Mononuclear cell (primary cell): ENCODE results near the gene RADIL. TPM values are rescaled to one million over a fixed set of nuclear protein-coding genes. Genes with fewer than 3 reads are reported as not detected.
"Not testable (repeated sequence)": the region's sequence is repeated elsewhere in the genome, so short reads cannot be mapped to it uniquely, and the experiment has no call there.

ENCODE experiments used
- H3K27me3 ChIP-seq: 2 replicates; pipeline ENCODE4 v1.6.0; 2011; ENCODE audit warnings: low read length, control low read depth; ENCODE audit not compliant: insufficient read depth
- H3K4me1 ChIP-seq: 2 replicates; pipeline ENCODE4 v1.5.1; 2011; ENCODE audit warnings: mild to moderate bottlenecking, low read length, control low read depth; ENCODE audit not compliant: insufficient read depth
- H3K4me3 ChIP-seq: 2 replicates; pipeline ENCODE4 v1.5.1; 2011; ENCODE audit warnings: mild to moderate bottlenecking, low read length, moderate library complexity
- H3K9me3 ChIP-seq: 2 replicates; pipeline ENCODE4 v1.5.1; 2011; ENCODE audit warnings: low read depth, mild to moderate bottlenecking, control low read depth, low read length
- total RNA-seq: library from RNA; depleted of rRNA; stranded (reverse); fragments of >200 nt; gene quantifications from one replicate; pipeline ENCODE4 v1.2.3, GENCODE V29; 2012

RADIL gene
- total RNA-seq, 1 donor = not detected

DNA sequence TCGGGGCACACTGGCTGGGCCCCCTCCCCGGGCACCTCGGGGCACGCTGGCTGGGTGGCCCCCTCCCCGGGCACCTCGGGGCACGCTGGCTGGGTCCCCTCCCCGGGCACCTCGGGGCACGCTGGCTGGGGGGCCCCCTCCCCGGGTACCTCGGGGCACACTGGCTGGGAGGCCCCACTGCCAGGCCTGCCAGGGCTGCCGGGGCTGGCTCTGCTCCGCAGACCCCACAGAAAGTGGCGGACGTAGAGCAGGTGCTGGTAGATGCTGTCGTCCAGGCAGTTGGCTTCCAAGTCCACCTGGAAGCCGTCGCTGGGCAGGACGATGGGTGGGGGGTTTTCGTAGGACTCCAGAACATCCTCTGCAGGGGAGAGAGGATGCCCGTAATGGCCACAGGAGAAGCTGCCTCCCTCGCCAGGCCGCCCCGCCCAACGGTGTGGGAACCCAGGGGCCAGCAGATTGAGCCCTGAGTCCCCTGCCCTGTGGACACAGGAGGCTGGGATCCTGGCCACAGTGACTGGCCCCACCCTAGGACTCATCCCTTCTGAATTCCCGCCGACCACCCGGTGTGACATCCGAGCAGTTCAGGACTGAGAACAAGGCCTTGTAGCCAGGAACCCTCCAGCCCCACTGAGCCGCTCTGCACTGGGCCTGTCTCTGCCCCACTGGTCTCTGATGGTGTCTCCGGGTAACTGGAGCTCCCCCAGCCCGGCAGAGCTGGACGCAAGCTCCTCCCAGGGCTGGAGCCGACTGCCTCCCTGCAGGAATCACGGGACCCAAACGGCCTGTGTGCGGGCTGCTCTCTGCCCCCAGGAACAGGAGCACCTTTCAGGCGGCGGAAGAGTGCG, 79.9 kb downstream of the RADIL start:
- Histone ChIP-seq H3K4me1 (no peaks in the 10 kb centered on the region), H3K27me3 (no peaks in the 10 kb centered on the region), H3K9me3 (no peaks in the 10 kb centered on the region), H3K4me3 (no peak overlapping the region)

DNA sequence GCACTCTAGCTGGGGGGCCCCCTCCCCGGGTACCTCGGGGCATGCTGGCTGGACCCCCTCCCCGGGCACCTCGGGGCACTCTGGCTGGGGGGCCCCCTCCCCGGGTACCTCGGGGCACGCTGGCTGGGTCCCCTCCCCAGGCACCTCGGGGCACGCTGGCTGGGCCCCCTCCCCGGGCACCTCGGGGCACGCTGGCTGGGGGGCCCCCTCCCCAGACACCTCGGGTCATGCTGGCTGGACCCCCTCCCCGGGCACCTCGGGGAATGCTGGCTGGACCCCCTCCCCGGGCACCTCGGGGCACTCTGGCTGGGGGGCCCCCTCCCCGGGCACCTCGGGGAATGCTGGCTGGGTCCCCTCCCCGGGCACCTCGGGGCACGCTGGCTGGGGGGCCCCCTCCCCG, 80.9 kb downstream of the RADIL start:
- not testable (repeated sequence) for H3K4me3 ChIP-seq, H3K9me3 ChIP-seq

DNA sequence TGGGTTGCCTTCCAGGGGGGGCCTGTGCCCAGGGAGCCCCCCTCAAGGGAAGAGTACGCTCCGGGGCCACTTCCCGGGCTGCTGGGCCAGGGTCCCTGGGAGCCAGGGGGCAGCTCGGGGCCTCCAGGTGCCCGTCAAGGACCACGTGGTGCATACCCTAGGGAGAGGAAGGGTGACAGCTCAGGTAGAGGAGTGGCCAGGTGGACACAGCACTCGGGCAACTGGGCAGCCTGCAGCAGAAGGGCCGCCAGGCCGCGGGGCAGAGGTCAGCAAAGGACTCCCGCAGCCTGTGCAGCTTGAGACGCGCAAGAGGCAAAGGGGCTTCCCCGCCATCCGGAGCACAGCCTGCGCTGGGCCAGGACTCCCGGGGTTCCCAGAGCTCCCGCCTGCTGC, 81.7 kb downstream of the RADIL start:
- H3K4me1 ChIP-seq = peaks cover 5% of the 10 kb centered on the region
- H3K9me3 ChIP-seq = no peaks in the 10 kb centered on the region
- H3K4me3 ChIP-seq = no peak overlapping the region
- no peaks in the 10 kb centered on the region for H3K27me3 ChIP-seq

More for the DNA sequence above, 80.9 kb downstream of the RADIL start:
- H3K4me1 ChIP-seq, H3K27me3 ChIP-seq: not testable (repeated sequence)

DNA sequence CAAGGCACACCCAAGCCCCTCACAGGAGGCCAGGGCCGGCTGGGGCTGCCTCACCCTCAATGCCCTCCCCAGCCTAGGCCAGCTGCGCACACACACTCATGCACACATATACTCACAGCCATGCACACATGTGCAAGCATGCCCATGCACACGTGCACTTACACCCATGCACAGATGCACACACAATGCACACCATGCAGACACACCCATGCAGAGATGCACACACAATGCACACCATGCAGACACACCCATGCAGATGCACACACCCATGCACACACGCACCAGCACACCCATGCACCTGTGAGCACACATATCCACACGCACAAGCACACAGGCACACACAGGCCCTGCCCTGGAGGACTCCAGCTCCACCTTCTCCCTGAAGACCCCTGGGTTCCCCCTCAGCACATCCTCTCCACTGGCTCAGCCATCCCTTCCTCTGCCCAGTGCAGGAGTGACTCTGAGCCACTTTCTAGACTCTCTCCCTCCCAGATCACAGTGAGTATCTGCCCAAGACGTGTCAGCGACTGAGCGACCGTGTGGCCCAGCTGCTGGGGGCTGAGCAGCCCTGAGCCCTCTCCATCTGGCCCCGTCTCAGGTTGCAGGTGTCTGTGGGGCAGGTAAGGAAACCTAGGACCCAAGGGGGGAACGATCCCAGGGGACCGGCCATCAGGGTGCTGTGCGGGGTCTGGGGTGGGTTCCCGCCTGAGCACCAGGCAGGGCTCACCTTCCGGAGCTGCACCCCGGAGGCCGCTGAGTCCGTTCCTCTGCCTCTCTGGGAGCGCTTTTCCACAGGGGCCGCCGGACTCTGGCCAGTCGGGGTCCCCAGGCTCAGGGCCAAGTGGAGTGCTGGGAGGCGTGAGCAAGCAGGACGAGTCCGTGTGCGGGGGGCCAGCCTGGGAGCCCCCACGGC, 82.3 kb downstream of the RADIL start:
- Histone ChIP-seq H3K27me3 (no peaks in the 10 kb centered on the region), H3K4me1 (peaks cover 5% of the 10 kb centered on the region), H3K4me3 (no peak overlapping the region), H3K9me3 (no peaks in the 10 kb centered on the region)

DNA sequence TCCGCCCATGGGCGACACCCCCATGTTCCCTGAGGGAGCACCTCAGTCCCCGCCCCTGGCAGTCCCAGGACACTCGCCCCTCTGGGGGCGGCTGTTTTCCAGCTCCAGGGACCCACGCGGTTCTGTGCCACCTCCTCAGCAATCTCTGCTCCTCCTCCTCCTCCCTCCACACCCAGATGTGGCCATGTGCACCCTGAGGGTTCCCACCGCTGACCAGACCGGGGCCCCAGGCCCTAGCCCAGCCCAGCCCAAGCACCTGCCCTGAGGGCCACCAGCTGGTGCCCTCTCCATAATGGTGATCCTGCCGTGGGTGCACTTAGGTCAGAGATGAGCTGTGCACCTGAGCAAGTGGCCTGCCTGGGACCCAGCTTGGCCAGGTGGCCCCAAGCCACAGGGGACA, 83.0 kb downstream of the RADIL start:
- no peak overlapping the region for H3K4me3 ChIP-seq
- no peaks in the 10 kb centered on the region for H3K27me3 ChIP-seq
- peaks cover 5% of the 10 kb centered on the region for H3K4me1 ChIP-seq
- no peaks in the 10 kb centered on the region for H3K9me3 ChIP-seq

DNA sequence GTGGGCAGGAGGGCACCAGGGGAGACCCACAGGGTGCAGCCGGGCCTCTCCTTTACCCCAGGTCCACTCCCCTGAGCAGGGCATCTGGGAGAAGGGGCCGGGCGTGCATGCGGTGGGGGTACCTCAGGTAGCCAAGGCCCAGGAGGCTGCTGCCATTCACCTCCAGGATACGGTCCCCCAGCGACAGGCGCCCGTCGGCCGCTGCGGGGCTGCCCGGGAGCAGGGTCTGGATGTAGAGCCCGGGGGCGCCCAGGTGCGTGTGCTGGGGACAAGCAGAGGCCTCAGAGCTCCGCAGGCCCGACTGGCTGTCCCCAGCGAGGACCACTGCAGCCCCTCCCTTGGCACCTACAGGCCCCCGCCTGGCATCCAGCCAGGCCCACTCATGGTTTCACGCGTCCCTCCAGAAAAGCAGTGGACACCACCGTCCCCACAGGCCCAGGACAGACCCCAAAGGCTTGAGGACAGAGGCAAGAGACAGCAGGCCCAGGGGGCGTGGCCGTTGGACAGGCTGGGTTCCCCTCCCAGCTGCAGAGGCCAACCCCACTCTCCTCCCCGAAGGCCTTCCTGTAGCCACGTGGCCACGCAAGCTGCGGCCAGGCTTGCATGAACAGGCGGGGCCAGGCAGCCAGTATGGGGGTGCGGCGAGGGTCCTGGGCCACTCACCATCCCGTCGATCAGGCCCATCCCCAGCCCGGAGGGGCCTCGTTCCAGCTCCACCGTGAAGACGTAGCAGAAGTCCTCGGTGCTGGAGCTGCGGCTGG, 83.8 kb downstream of the RADIL start:
- Histone ChIP-seq H3K9me3 (no peaks in the 10 kb centered on the region), H3K4me1 (peaks cover 5% of the 10 kb centered on the region), H3K27me3 (no peaks in the 10 kb centered on the region), H3K4me3 (no peak overlapping the region)

DNA sequence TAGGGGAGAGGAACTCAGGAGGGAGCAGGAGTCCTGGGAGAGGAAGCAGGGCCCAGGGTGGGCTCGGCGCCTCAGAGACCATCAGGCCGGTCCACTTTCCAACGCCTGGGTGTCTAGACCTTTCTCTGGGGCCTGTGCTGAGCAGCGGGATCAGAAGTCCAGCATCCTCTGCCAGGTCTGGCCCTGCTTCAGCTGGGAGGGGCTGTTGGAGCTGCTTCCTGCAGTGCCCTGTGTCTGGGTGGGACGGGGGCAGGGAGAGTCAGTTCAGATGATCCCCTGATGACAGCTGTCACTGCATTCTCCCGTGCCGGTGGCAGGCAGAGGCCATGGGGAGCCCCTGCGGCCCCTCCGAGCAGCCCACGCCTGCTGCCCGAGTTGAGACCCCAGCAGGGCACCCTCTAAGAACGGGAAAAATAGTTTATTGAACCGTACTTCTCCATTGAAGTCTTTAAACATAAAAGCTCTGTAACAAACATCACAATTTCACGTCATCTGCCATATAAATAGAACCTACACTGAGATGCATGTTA, 84.7 kb downstream of the RADIL start:
- peaks cover 5% of the 10 kb centered on the region for H3K4me1 ChIP-seq
- no peak overlapping the region for H3K4me3 ChIP-seq
- H3K9me3 ChIP-seq = no peaks in the 10 kb centered on the region
- no peaks in the 10 kb centered on the region for H3K27me3 ChIP-seq

DNA sequence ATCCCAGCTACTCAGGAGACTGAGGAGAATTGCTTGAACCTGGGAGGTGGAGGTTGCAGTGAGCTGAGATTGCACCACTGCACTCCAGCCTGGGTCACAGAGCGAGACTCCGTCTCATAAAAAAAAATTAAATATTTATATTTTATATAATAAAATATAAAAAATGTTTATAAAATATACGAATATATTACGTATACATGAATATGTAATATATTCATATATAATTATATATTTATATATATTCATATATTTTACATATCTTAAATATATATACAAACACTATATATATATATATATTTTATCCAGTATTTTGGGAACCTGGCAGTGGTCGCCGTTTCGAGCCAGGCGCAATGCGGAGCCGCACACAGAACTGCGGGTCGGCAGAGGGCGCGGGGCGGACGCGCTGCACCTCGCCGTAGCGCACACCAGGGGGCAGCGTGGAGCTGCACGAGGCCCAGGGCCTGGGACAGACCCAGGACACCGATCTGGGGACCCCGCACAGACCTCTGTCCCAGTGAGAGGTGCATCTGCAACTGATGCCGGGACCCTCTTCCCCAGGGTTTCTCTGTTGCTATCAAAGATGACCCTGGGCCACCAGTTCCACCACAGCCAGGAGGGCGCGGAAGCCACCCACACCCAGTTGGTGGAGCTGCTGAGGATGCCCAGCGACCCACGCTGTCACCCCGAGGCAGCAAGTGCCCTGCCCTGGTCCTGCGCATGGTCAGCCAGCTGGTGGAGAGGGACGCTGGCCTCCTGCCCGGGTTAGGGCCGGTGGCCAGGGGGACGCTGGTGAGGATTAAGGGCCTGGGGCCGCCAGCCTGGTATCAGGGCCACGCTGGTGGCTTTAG, 85.4 kb downstream of the RADIL start:
- no peaks in the 10 kb centered on the region for H3K9me3 ChIP-seq
- peaks cover 5% of the 10 kb centered on the region for H3K4me1 ChIP-seq
- no peak overlapping the region for H3K4me3 ChIP-seq
- no peaks in the 10 kb centered on the region for H3K27me3 ChIP-seq

DNA sequence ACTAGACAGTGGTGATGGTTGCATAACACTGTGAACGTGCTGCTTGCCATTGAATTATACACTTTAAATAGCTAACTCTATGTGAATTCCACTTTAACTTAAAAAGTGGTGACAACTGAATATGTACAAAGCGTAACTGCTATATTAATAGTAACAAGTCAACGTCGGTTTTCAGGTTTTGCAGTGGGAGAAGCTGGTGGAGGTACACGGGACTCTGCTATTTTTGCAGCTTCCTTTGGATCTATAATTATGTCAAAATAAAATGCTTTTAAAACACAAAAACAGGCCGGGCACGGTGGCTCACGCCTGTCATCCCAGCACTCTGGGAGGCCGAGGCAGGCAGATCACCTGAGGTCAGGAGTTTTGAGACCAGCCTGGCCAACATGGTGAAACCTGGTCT, 87.1 kb downstream of the RADIL start:
- H3K4me1 ChIP-seq = peaks cover 5% of the 10 kb centered on the region
- no peaks in the 10 kb centered on the region for H3K9me3 ChIP-seq
- H3K4me3 ChIP-seq = no peak overlapping the region
- no peaks in the 10 kb centered on the region for H3K27me3 ChIP-seq

DNA sequence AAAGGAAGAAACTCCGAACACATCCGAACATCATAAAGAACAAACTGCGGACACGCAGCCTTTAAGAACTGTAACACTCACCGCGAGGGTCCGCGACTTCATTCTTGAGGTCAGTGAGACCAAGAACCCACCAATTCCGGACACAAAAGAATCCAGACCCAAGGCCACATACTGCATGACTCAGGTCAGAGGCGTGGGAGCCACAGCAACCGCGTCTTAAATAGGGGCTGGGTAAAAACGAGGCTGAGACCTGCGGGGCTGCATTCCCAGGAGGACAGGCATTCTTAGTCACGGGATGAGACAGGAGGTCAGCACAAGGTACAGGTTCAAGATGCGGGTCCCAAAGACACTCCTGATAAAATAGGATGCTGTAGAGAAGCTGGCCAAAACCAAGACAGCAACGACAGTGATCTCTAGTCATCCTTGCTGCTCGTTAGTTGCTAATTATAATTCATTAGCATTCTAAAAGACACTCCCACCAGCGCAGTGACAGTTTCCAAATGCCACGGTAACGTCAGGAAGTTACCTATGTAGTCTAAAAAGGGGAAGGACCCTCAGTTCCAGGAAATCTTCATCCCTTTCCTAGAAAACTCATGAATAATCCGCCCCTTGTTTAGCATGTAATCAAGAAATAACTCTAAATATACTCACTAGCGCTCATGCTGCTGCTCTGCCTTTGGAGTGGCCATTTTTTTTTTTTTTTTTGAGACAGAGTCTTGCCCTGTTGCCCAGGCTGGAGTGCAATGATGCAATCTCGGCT, 88.7 kb downstream of the RADIL start:
- peaks cover 5% of the 10 kb centered on the region for H3K4me1 ChIP-seq

DNA sequence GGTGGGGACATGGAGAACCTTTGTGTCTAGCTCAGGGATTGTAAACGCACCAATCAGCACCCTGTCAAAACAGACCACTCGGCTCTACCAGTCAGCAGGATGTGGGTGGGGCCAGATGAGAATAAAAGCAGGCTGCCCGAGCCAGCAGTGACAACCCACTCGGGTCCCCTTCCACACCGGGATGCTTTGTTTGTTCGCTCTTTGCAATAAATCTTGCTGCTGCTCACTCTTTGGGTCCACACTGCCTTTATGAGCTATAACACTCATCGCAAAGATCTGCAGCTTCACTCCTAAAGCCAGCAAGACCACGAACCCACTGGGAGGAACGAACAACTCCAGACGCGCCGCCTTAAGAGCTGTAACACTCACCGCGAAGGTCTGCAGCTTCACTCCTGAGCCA, 89.3 kb downstream of the RADIL start:
- H3K27me3 ChIP-seq, H3K4me3 ChIP-seq, H3K9me3 ChIP-seq, H3K4me1 ChIP-seq: not testable (repeated sequence)

More for the DNA sequence above, 88.7 kb downstream of the RADIL start:
- Histone ChIP-seq H3K9me3 (no peaks in the 10 kb centered on the region), H3K4me3 (no peak overlapping the region), H3K27me3 (no peaks in the 10 kb centered on the region)

DNA sequence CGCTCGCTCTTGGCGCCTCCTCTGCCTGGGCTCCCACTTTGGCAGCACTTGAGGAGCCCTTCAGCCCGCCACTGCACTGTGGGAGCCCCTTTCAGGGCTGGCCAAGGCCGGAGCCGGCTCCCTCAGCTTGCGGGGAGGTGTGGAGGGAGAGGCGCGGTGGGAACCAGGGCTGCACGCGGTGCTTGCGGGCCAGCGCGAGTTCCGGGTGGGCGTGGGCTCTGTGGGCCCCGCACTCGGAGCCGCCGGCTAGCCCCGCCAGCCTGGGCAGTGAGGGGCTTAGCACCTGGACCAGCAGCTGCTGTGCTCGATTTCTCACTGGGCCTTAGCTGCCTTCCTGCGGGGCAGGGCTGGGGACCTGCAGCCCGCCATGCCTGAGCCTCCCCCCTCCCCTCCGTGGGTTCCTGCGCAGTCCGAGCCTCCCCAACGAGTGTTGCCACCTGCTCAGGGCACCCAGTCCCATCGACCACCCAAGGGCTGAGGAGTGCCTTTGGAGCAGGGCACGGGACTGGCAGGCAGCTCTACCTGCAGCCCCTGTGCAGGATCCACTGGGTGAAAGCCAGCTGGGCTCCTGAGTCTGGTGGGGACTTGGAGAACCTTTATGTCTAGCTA, 90.0 kb downstream of the RADIL start:
- not testable (repeated sequence) for H3K4me3 ChIP-seq, H3K4me1 ChIP-seq, H3K27me3 ChIP-seq, H3K9me3 ChIP-seq

DNA sequence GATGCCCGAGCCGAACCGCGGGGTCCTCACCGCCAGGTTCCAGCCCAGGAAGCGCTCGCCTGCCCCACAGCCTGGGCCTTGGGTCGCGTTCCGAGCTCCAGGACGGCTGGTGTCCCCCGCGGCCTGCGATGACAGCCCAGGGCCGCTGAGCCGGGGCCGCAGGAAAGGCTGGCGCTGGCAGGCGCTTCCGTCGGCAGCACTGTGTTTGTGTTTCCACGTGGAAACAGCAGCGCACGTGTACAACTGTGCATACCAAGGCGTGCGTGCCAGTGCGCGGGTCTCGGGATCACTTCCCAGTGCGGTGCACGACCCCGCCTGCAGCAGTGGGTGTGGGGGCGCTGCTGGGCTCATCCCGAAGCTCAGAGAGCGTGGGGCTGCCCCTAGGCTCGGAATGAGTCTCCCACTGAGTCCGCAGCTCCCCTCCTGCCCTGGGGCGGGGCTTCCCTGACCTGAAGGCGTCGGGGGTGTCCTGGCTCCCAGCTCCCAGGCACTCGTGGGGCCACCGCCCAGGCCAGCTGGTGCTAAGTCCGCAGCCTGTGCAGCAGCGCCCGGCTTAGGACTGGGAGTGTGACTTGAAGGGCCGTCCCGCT, 90.9 kb downstream of the RADIL start:
- Histone ChIP-seq H3K9me3 (no peaks in the 10 kb centered on the region), H3K4me3 (peak overlapping the region; percentile 12), H3K27me3 (no peaks in the 10 kb centered on the region), H3K4me1 (no peaks in the 10 kb centered on the region)
